Measurements from ENCODE around the gene SVOPL.

DNA sequence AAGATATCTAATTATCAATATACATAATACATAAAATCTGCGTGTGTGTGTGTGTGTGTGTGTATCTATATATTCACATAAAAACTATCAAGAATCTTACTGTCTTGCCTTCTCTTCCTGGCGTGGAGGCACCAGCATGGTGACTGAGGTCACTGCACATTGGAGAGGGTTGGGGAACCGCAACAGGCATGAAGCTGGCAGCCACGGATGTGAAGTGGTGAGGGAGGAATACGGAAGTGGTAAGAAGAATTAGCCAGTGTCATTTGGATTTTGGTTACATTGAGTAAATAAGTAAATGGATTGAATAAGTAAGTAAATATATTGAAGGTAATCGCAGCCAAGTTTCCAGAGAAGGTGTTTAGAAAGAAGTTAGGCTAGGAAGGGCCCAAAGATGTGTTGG lies 156.0 kb downstream of the SVOPL start:
- TF ChIP-seq EP300 (IDR thresholded peaks at IDR 0.05; ENCODE audit: borderline replicate concordance) (no peak), CREB1 (IDR thresholded peaks at IDR 0.05; ENCODE audit: low read depth) (no peak), TCF12 (IDR thresholded peaks at IDR 0.05; ENCODE audit: low read depth) (no peak), NFIC (IDR thresholded peaks at IDR 0.05) (no peak), CEBPB (IDR thresholded peaks at IDR 0.05) (no peak), YY1 (IDR thresholded peaks at IDR 0.05; ENCODE audit: low read depth) (no peak), FOXM1 (IDR thresholded peaks at IDR 0.05; ENCODE audit: borderline replicate concordance, low read depth) (no peak)
- TF ChIP-seq, protein P1, sequence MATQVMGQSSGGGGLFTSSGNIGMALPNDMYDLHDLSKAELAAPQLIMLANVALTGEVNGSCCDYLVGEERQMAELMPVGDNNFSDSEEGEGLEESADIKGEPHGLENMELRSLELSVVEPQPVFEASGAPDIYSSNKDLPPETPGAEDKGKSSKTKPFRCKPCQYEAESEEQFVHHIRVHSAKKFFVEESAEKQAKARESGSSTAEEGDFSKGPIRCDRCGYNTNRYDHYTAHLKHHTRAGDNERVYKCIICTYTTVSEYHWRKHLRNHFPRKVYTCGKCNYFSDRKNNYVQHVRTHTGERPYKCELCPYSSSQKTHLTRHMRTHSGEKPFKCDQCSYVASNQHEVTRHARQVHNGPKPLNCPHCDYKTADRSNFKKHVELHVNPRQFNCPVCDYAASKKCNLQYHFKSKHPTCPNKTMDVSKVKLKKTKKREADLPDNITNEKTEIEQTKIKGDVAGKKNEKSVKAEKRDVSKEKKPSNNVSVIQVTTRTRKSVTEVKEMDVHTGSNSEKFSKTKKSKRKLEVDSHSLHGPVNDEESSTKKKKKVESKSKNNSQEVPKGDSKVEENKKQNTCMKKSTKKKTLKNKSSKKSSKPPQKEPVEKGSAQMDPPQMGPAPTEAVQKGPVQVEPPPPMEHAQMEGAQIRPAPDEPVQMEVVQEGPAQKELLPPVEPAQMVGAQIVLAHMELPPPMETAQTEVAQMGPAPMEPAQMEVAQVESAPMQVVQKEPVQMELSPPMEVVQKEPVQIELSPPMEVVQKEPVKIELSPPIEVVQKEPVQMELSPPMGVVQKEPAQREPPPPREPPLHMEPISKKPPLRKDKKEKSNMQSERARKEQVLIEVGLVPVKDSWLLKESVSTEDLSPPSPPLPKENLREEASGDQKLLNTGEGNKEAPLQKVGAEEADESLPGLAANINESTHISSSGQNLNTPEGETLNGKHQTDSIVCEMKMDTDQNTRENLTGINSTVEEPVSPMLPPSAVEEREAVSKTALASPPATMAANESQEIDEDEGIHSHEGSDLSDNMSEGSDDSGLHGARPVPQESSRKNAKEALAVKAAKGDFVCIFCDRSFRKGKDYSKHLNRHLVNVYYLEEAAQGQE (IDR thresholded peaks at IDR 0.05; ENCODE audit: low read depth) = no peak
- TF ChIP-seq, protein P2, sequence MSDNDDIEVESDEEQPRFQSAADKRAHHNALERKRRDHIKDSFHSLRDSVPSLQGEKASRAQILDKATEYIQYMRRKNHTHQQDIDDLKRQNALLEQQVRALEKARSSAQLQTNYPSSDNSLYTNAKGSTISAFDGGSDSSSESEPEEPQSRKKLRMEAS (IDR thresholded peaks at IDR 0.05) = no peak
- TF ChIP-seq, protein P3, sequence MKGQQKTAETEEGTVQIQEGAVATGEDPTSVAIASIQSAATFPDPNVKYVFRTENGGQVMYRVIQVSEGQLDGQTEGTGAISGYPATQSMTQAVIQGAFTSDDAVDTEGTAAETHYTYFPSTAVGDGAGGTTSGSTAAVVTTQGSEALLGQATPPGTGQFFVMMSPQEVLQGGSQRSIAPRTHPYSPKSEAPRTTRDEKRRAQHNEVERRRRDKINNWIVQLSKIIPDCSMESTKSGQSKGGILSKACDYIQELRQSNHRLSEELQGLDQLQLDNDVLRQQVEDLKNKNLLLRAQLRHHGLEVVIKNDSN (IDR thresholded peaks at IDR 0.05) = no peak
